Activated B cell treated with CpG ODN at 0.5 μM for 24 hours (primary cell): ENCODE results near the gene ILF3. TPM values are rescaled to one million over a fixed set of nuclear protein-coding genes. Genes with fewer than 3 reads are reported as not detected.

ENCODE experiments used
- ATAC-seq: fragments of 200-7000 bp; cut with Tn5 transposase; one replicate; pipeline ENCODE4 v1.10.0; 2021; ENCODE audit warnings: low read depth, mild to moderate bottlenecking, moderate library complexity
- CTCF ChIA-PET: fragments of 350-600 bp; sonication (Branson Sonifier 250); formaldehyde crosslinking; loops from one replicate; lab custom pipeline; 2021; ENCODE audit warnings: antibody characterized with exemption; lab: Charles Lee
- POLR2A ChIA-PET: fragments of 350-600 bp; sonication (Branson Sonifier 250); formaldehyde crosslinking; loops from one replicate; lab custom pipeline; 2021; ENCODE audit warnings: antibody characterized with exemption; lab: Charles Lee
- DNase-seq: peaks from one replicate; pipeline ENCODE4 v3.0.0; 2022
- H3K27ac Mint-ChIP-seq: one replicate; pipeline ENCODE4 v1.8.0; 2020; ENCODE audit warnings: mixed read lengths
- H3K27me3 Mint-ChIP-seq: one replicate; pipeline ENCODE4 v1.8.0; 2021; ENCODE audit warnings: mixed read lengths
- H3K36me3 Mint-ChIP-seq: one replicate; pipeline ENCODE4 v1.8.0; 2021; ENCODE audit warnings: low read depth, mixed read lengths
- H3K4me1 Mint-ChIP-seq: one replicate; pipeline ENCODE4 v1.8.0; 2021; ENCODE audit warnings: mixed read lengths
- H3K4me3 Mint-ChIP-seq: one replicate; pipeline ENCODE4 v1.8.0; 2020; ENCODE audit warnings: mild to moderate bottlenecking, mixed read lengths
- H3K9me3 Mint-ChIP-seq: one replicate; pipeline ENCODE4 v1.8.0; 2020; ENCODE audit warnings: mixed read lengths
- intact Hi-C: fragments of 100-400 bp; cut with micrococcal nuclease; formaldehyde crosslinking; loops from one replicate; pipeline ENCODE4 v1.15.1; 2024
- total RNA-seq: library from RNA; stranded (reverse); gene quantifications from 2 replicates; pipeline ENCODE4 v1.2.3, GENCODE V29; 2022
- TF ChIP-seq, protein P1 (sequence below): fragments of 200-600 bp; IDR thresholded peaks from one replicate; pipeline ENCODE4 v1.8.0; 2022; ENCODE audit warnings: antibody characterized with exemption, mild to moderate bottlenecking

Gene ILF3
- total RNA-seq, 1 donor from 2014 or later = 399 TPM

DNA sequence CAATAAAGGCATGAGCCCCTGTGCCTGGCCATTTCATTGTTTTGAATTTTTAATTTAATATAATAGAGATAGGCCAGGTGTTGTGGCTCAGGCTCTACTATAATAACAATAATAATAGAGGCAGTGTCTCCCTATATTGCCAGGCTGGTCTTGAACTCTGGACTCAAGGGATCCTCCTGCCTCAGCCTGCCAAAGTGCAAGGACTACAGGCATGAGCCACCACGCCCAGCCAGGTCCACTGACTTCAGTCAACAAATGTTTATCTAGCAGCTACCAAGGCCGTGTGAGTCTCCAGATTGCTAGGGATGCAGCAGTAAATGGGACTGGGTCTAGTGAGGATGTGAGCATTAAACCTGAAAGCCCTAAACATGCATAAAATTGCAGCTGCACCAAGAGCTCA, 13.8 kb upstream of the ILF3 start:
- no peak overlapping the region for H3K4me3 Mint-ChIP-seq
- ChIA-PET POLR2A (interaction anchor here (0.5 to 2.7 kb wide), 5 partner anchors 12 to 194 kb away, joined by 3 to 13 read pairs (median 4); no protein-coding TSS in a partner anchor), CTCF (interaction anchor here (1.0 to 13.5 kb wide), 2 partner anchors 37 to 58 kb away, joined by 3 to 353 read pairs; no protein-coding TSS in a partner anchor)
- TF ChIP-seq, protein P1, sequence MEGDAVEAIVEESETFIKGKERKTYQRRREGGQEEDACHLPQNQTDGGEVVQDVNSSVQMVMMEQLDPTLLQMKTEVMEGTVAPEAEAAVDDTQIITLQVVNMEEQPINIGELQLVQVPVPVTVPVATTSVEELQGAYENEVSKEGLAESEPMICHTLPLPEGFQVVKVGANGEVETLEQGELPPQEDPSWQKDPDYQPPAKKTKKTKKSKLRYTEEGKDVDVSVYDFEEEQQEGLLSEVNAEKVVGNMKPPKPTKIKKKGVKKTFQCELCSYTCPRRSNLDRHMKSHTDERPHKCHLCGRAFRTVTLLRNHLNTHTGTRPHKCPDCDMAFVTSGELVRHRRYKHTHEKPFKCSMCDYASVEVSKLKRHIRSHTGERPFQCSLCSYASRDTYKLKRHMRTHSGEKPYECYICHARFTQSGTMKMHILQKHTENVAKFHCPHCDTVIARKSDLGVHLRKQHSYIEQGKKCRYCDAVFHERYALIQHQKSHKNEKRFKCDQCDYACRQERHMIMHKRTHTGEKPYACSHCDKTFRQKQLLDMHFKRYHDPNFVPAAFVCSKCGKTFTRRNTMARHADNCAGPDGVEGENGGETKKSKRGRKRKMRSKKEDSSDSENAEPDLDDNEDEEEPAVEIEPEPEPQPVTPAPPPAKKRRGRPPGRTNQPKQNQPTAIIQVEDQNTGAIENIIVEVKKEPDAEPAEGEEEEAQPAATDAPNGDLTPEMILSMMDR = no peak
- H3K36me3 Mint-ChIP-seq = peaks cover 79% of the 10 kb centered on the region
- no peak for ATAC-seq
- H3K4me1 Mint-ChIP-seq = peaks cover 38% of the 10 kb centered on the region
- H3K27me3 Mint-ChIP-seq = no peaks in the 10 kb centered on the region
- H3K9me3 Mint-ChIP-seq = no peaks in the 10 kb centered on the region
- H3K27ac Mint-ChIP-seq = peak overlapping the region; percentile 84
- intact Hi-C loops = no loop called here
- DNase-seq = no peak

DNA sequence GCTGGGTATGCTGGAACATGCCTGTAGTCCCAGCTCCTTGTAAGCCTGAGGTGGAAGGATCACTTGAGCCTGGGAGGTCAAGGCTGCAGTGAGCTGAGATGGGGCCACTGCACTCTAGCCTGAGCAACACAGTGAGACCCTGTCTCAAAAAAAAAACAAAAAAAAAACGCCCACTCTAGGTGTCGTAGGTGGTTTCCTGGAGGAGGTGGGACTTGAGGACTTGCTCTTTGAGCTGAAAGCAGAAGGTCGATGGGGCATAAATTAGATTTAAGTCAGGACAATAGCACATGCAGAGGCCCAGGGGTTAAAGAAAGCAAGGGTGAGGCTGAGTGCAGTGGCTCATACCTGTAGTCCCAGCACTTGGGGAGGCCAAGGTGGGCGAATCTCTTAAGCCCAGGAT, 12.9 kb upstream of the ILF3 start:
- H3K4me1 Mint-ChIP-seq = peaks cover 36% of the 10 kb centered on the region

DNA sequence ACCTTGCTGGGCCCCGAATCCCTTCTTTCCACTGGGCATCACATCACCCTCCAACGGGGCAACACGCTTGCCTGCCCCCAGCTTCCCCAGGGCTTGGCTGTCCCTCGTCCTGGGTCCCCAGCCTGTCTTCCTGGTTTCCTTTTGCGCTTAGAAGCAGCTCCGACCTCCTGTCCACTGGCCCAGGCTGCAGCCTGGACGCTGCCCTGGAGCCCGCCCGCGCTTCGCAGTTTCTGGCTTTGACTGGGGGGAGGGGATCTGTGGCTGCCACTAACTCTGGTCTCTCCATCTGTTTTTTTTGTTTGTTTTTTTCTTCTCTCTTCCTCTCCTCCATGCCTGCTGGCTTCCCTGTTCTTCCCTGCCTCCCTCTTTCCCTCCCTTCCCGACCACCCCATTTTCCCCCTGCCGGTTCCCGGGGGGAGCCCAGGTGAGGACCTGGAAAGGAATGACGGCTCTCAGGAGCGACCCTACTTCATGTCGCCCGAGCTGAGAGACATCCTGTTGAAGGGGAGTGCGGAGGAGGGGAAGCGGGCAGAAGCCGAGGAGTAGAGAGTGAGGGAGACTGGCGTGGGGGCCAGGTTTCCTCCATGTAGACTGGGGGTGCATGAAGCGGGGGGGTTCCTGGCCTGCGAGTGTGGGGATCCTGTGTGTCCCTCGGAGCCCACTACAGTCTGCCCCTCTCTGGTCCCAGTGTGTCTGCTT, 11.5 kb upstream of the ILF3 start:
- DNase-seq = no peak
- H3K9me3 Mint-ChIP-seq = no peaks in the 10 kb centered on the region
- no peaks in the 10 kb centered on the region for H3K27me3 Mint-ChIP-seq
- no peak overlapping the region for H3K4me3 Mint-ChIP-seq
- POLR2A ChIA-PET = interaction anchor here (1.0 to 3.2 kb wide), 5 partner anchors 10 to 62 kb away, joined by 3 to 45 read pairs (median 4); no protein-coding TSS in a partner anchor
- ATAC-seq = no peak
- intact Hi-C loops = no loop called here
- peak overlapping the region; percentile 50 for H3K27ac Mint-ChIP-seq
- TF ChIP-seq, protein P1 = no peak
- H3K4me1 Mint-ChIP-seq = peaks cover 35% of the 10 kb centered on the region
- peaks cover 57% of the 10 kb centered on the region for H3K36me3 Mint-ChIP-seq
- CTCF ChIA-PET = interaction anchor here (13.5 kb wide), 1 partner anchor 60 kb away, joined by 353 read pairs; no protein-coding TSS in a partner anchor

More for the DNA sequence above, 12.9 kb upstream of the ILF3 start:
- CTCF ChIA-PET = interaction anchor here (1.0 to 13.5 kb wide), 2 partner anchors 38 to 59 kb away, joined by 3 to 353 read pairs; no protein-coding TSS in a partner anchor
- Mint-ChIP-seq H3K9me3 (no peaks in the 10 kb centered on the region), H3K27me3 (no peaks in the 10 kb centered on the region), H3K4me3 (no peak overlapping the region), H3K27ac (peak overlapping the region; percentile 59), H3K36me3 (peaks cover 71% of the 10 kb centered on the region)
- no peak for ATAC-seq
- DNase-seq = no peak
- intact Hi-C loops = no loop called here
- TF ChIP-seq, protein P1 = no peak
- POLR2A ChIA-PET = interaction anchor here (0.7 to 2.7 kb wide), 5 partner anchors 12 to 141 kb away, joined by 3 to 13 read pairs (median 6); no protein-coding TSS in a partner anchor

DNA sequence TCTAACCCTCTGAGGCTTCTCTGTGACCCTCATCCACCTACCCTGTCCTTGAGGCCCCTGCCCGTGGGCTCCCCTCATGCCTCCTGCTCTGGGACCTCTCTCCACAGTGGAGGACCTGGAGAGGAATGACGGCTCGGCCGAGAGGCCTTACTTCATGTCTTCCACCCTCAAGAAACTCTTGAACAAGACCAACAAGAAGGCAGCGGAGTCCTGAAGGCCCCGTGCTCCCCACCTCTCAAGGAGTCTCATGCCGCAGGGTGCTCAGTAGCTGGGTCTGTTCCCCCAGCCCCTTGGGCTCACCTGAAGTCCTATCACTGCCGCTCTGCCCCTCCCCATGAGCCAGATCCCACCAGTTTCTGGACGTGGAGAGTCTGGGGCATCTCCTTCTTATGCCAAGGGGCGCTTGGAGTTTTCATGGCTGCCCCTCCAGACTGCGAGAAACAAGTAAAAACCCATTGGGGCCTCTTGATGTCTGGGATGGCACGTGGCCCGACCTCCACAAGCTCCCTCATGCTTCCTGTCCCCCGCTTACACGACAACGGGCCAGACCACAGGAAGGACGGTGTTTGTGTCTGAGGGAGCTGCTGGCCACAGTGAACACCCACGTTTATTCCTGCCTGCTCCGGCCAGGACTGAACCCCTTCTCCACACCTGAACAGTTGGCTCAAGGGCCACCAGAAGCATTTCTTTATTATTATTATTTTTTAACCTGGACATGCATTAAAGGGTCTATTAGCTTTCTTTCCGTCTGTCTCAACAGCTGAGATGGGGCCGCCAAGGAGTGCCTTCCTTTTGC, 10.8 kb upstream of the ILF3 start:
- intact Hi-C loops = no loop called here
- no peak for ATAC-seq
- DNase-seq = no peak
- no peaks in the 10 kb centered on the region for H3K9me3 Mint-ChIP-seq
- TF ChIP-seq, protein P1 = no peak
- no peaks in the 10 kb centered on the region for H3K27me3 Mint-ChIP-seq
- CTCF ChIA-PET = interaction anchor here (0.7 to 13.5 kb wide), 10 partner anchors 10 to 237 kb away, joined by 3 to 353 read pairs (median 6); no protein-coding TSS in a partner anchor
- no peak overlapping the region for H3K4me3 Mint-ChIP-seq
- peaks cover 50% of the 10 kb centered on the region for H3K36me3 Mint-ChIP-seq
- POLR2A ChIA-PET = interaction anchor here (0.6 to 3.2 kb wide), 10 partner anchors 10 to 953 kb away, joined by 3 to 68 read pairs (median 4); partner anchors contain the start of gene QTRT1
- peak overlapping the region; percentile 84 for H3K27ac Mint-ChIP-seq
- H3K4me1 Mint-ChIP-seq = peaks cover 29% of the 10 kb centered on the region
